Bone marrow (tissue), 2 donors: ENCODE results near the gene EMB.
"Not testable (repeated sequence)": the region's sequence is repeated elsewhere in the genome, so short reads cannot be mapped to it uniquely, and the experiment has no call there.

Source experiments
- DNase-seq, 2 donors: peaks; one replicate each; lab custom pipeline; 2025; lab: John Stamatoyannopoulos, UW

Gene EMB

GRCh38 chr5:50440651-50441492, at the start of gene EMB:
Gene EMB, minus strand, starts transcription at chr5:50441288. Its CDS starts 137 bp downstream, at chr5:50441151.
- DNase-seq, result peak; percentile 74 to 81

DNA sequence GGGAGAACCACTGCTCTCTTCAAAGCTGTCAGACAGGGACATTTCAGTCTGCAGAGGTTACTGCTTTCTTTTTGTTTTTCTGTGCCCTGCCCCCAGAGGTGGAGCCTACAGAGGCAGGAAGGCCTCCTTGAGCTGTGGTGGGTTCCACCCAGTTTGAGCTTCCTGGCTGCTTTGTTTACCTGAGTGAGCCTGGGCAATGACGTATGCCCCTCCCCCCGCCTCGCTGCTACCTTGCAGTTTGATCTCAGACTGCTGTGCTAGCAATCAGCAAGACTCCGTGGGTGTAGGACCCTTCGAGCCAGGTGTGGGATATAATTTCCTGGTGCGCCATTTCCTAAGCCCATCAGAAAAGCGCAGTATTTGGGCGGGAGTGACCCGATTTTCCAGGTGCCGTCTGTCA, 48.4 kb upstream of the EMB start:
- DNase-seq, result not testable (repeated sequence)

GRCh38 chr5:50478790-50479189, 37.7 kb upstream of the EMB start:
- DNase-seq, result not testable (repeated sequence)

DNA sequence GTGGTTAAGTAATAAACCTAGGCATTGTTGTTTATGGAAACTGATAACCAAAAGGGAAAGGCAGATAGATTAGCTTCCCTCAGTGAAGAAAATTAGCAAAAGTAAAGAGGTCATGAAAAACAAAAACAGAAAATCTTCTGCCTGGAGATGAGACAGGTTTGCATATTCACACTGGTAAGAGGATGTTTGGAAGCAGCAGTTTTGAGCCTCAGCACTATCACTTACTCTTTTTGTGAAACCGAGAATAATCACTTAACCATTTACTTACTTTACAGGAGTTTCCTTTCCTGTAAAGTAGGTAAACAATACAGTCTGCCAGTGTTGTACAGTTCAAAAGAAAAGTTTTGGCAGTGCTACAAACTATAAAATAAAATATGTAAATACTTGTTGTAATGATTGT, 35.5 kb upstream of the EMB start:
- DNase-seq, result no peak

GRCh38 chr5:50465015-50465414, 23.9 kb upstream of the EMB start:
- not testable (repeated sequence) for DNase-seq

GRCh38 chr5:50463726-50464125, 22.6 kb upstream of the EMB start:
- DNase-seq, result no peak

DNA sequence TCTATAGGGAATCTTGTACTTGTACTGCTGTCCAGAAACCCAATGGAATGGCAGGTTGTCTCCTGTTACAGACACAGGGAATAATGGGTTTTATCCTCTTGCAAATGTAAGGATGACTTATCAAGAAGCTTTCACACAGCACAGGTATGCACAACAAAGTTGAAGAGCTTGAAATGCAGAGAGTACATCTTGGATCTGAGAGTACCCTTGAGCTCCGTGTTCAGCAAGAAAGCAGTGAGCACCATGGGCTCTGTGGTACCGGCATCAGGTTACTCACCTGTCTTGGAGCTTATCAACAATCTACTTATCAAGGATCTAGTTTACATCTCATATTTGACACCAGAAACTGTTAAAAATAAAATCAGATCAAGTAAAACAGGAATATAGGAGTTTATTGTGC, 22.0 kb upstream of the EMB start:
- DNase-seq, result no peak

DNA sequence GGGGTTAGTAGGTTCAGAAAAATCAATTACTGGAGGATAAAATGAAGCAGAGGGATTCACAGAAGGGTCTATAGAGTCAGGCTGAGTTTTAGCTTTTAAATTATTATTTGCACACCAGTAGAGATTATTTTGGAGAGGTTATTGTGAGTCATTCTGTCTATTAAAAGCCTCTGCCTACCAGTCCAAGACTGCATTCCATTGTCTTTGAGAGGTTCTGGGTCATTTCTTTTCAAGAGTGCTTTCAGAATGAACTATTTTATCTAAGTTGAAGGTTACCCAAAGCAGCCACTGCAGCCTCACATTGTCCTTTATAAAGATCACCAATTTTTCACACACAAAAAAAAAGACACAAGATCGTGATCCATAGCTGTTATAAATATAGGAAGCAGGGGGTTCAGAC, 21.5 kb upstream of the EMB start:
- DNase-seq, result not testable (repeated sequence)

GRCh38 chr5:50458372-50458771, 17.3 kb upstream of the EMB start:
- not testable (repeated sequence) for DNase-seq

DNA sequence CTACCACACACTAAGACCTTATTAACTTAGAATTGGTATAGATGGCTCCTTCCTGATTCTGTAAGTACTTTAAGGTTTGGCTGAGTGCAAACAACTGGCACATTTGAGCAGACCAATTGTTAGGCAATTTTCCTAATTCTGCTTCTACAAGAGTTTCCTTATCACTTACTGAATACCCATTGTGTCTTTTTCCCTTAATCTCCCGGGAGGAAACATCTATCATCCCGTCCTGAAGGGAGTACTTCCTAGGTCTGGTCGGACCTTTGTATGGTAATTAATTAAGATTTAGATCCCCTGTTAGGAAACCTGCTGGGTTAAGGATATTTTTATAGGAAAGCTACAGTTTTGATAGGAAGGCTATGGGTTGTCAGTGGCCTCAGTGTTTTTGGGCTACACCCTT, 8.2 kb upstream of the EMB start:
- DNase-seq, result not testable (repeated sequence)

DNA sequence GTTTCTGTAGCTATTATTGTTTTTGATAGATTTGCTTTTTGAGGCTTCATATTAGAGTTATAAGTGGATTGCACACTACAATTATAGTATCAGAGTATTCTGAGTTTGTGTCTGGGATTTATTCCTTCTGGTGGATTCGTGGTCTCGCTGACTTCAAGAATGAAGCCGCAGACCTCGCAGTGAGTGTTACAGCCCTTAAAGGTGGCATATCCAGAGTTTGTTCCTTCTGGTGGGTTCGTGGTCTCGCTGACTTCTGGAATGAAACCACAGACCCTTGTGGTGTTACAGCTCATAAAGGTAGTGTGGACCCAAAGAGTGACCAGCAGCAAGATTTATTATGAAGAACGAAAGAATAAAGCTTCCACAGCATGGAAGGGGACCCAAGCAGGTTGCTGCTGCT, 6.9 kb upstream of the EMB start:
- DNase-seq, result no peak

- DNase-seq, result no peak
Measured at GRCh38 chr5:50447228-50447627, 6.1 kb upstream of the EMB start.

GRCh38 chr5:50445296-50445949, 4.3 kb upstream of the EMB start:
- peak in 1 of 2 donors; percentile 78 for DNase-seq

DNA sequence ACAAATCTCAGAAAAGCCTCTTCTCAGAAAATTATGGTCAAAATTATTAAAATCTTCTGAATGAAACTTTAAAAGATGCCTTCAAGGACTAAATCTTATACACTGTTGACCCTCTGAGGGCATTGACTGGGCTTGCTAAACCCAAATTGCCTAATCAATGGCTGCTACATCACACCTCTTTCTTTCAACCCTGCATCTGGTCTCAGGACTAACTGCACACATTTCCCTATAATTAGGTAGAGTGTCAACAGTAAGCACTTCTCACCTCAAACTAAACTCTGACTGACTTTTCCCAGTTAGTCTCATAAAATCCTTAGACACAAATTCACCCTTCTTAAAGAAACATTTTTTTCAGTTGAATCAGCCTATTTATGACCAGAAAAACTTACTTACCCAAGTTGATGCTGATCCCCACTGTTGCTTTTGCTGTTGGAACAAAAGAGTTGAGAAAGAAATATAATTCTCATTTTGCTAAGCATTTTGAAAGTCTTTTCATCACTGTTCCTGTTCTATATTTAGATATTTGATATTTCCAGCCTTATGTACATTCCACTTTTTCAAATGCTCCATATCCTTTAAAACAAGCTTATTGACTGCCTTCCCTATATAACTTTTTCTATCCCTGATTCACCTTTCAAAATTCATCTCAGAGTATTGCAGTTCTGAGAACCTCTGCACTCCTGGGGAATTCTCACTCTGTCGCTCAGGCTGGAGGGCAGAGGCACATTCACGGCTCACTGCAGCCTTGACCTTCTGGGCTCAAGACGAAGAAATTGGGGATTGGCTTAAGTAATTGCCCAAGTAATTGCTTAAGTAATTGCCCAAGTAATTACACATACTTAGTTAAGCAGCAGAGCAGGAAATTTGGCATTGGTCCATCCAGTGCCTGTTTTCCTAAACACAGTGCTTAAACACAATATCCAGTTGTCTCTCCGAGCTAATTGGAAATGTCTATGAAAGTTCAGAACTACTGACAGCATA, 1.8 kb upstream of the EMB start:
- not testable (repeated sequence) for DNase-seq

GRCh38 chr5:50441493-50441955, 436 bp upstream of the EMB start:
- no peak for DNase-seq

- DNase-seq, result no peak
Measured at GRCh38 chr5:50439221-50439620, 1.9 kb downstream of the EMB start.

- not testable (repeated sequence) for DNase-seq
Measured at GRCh38 chr5:50438060-50438459, 3.0 kb downstream of the EMB start.

- no peak for DNase-seq
Measured at GRCh38 chr5:50435168-50435567, 5.9 kb downstream of the EMB start.

DNA sequence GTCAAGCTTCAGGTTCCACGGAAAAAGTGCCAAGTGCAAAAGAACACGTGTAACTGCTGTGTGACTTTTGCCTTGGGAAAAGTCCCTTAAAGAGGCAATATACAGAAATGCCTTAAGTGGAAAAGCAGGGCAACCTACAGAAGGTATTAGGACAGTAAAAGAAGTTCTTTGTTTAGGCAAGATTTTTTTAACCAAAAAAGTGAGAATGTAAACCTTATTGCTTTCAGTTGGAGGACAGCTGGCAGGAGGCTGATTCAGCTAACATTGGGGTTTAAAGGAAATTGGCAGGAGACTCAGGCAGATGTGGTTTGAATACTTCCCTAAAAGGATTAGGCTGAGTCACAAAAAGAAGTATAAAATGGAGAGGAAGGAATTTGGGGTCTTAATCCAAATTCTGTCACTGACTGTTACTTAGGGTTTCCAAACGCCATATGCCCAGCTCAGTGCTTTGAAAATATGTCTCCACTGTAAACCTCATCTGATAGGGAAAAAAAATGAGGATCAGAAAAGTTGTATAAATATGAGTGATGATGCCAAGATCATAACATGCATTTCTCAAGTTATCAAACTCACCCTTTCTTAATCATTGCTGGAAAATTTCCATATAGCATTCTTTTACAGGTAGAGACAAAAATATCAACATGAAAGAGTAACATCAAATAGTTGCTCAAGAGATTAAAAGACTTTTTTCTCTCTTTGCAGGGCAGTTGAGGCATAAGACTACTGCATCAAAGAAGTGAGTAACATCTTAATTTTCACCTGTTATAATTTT, 9.8 kb downstream of the EMB start:
- peak in 1 of 2 donors; percentile 73 for DNase-seq

GRCh38 chr5:50423100-50423799, 17.8 kb downstream of the EMB start:
- not testable (repeated sequence) for DNase-seq
